GM13977 (cell line): ENCODE measurements around the gene RNF182.

Experiments used
- DNase-seq: peaks from one replicate; pipeline ENCODE4 v3.0.0; 2012; ENCODE audit warnings: low spot score
- CTCF ChIP-seq: IDR thresholded peaks from 2 replicates; pipeline ENCODE4 v1.5.1; 2012; ENCODE audit warnings: mild to moderate bottlenecking, control low read depth; ENCODE audit not compliant: insufficient read depth; ENCODE audit errors: extremely low read depth, missing control alignments
- in situ Hi-C: fragments of 300-500 bp; cut with MboI; formaldehyde crosslinking; loops from one replicate; pipeline ENCODE4 v1.12.0; 2022; ENCODE audit warnings: low sequenced_read_pairs, low pct_unique_long_range_greater_than_20kb, mixed read lengths, inconsistent platforms; ENCODE audit not compliant: unreplicated experiment

Gene RNF182

GRCh38 chr6:14004258-14004657, 79.5 kb downstream of the RNF182 start:
- in situ Hi-C loops = no loop called here
- DNase-seq = no peak
- no peak for TF ChIP-seq CTCF

GRCh38 chr6:14008809-14009208, 84.1 kb downstream of the RNF182 start:
- TF ChIP-seq CTCF = no peak
- in situ Hi-C loops = no loop called here
- no peak for DNase-seq

DNA sequence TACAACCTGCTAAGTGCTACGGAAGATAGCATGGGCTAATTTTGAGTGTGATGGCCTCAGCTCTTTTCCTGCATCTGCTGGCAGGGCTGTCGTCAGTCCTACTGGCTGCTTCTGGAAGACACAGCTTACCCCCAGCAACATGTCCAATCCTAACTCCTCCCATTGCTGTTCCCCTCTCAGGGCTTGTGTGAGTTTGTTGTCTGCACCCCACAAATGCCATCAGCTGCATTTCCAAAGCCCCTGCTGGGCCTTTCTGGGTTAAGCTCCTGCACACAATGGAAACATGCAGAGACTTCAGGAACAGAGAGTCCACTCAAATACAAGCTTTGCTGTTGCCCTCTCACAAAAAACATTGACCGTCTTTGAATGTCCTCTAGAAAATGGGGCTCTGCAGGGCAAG, 84.7 kb downstream of the RNF182 start:
- no peak for DNase-seq
- no peak for TF ChIP-seq CTCF
- in situ Hi-C loops = no loop called here

GRCh38 chr6:14010275-14010674, 85.5 kb downstream of the RNF182 start:
- in situ Hi-C loops = no loop called here
- no peak for DNase-seq
- TF ChIP-seq CTCF = no peak

GRCh38 chr6:14012313-14013030, 87.7 kb downstream of the RNF182 start:
- in situ Hi-C loops = no loop called here
- no peak for DNase-seq
- TF ChIP-seq CTCF = no peak

- in situ Hi-C loops = no loop called here
- no peak for DNase-seq
- TF ChIP-seq CTCF = no peak
Measured at GRCh38 chr6:14015964-14016363, 91.2 kb downstream of the RNF182 start.
